ENCODE results near the gene C16orf74.

DNA sequence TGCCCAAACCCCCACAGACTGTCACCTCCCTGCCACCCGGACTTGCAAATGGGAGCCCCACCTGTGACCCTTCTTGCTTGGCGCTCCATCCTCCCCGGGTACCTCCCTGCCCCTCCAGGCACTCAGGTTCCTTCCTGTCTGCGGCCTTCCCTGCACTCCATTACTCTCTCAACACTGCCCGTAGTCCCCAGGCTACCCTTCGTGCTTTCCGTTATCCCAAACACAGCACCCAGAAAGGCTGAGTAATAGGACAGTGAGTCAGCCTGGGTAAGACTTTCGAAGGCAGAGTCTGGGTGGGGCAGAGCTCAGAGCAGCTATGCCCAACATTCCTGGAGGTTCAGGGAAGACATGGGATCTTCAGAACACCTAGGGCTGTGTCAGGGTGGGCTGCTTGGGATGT is 16.6 kb upstream of the C16orf74 start:
- TF ChIP-seq, protein P1, sequence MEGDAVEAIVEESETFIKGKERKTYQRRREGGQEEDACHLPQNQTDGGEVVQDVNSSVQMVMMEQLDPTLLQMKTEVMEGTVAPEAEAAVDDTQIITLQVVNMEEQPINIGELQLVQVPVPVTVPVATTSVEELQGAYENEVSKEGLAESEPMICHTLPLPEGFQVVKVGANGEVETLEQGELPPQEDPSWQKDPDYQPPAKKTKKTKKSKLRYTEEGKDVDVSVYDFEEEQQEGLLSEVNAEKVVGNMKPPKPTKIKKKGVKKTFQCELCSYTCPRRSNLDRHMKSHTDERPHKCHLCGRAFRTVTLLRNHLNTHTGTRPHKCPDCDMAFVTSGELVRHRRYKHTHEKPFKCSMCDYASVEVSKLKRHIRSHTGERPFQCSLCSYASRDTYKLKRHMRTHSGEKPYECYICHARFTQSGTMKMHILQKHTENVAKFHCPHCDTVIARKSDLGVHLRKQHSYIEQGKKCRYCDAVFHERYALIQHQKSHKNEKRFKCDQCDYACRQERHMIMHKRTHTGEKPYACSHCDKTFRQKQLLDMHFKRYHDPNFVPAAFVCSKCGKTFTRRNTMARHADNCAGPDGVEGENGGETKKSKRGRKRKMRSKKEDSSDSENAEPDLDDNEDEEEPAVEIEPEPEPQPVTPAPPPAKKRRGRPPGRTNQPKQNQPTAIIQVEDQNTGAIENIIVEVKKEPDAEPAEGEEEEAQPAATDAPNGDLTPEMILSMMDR (IDR thresholded peaks at IDR 0.05), result no peak
- TF ChIP-seq POLR2A (IDR thresholded peaks at IDR 0.05) (no peak), EP300 (IDR thresholded peaks at IDR 0.05) (no peak)

Measured in ovary (tissue), 3 donors.